ENCODE measurements around the gene IGSF23.

- TF ChIP-seq POLR2A (IDR thresholded peaks at IDR 0.05) (no peak), EP300 (IDR thresholded peaks at IDR 0.05) (no peak)
- TF ChIP-seq, protein P1, sequence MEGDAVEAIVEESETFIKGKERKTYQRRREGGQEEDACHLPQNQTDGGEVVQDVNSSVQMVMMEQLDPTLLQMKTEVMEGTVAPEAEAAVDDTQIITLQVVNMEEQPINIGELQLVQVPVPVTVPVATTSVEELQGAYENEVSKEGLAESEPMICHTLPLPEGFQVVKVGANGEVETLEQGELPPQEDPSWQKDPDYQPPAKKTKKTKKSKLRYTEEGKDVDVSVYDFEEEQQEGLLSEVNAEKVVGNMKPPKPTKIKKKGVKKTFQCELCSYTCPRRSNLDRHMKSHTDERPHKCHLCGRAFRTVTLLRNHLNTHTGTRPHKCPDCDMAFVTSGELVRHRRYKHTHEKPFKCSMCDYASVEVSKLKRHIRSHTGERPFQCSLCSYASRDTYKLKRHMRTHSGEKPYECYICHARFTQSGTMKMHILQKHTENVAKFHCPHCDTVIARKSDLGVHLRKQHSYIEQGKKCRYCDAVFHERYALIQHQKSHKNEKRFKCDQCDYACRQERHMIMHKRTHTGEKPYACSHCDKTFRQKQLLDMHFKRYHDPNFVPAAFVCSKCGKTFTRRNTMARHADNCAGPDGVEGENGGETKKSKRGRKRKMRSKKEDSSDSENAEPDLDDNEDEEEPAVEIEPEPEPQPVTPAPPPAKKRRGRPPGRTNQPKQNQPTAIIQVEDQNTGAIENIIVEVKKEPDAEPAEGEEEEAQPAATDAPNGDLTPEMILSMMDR (IDR thresholded peaks at IDR 0.05): no peak
Measured at GRCh38 chr19:44621367-44621766, 8.0 kb downstream of the IGSF23 start.

Data from ovary (tissue), 3 donors.